ENCODE measurements around the gene RAB22A. TPM values are rescaled to one million over a fixed set of nuclear protein-coding genes. Genes with fewer than 3 reads are reported as not detected.

Gene RAB22A
- total and polyA plus RNA-seq, 2 donors (not counting 1 experiment from before 2014, with no cell fraction given), result 13.7 to 20.6 TPM

DNA sequence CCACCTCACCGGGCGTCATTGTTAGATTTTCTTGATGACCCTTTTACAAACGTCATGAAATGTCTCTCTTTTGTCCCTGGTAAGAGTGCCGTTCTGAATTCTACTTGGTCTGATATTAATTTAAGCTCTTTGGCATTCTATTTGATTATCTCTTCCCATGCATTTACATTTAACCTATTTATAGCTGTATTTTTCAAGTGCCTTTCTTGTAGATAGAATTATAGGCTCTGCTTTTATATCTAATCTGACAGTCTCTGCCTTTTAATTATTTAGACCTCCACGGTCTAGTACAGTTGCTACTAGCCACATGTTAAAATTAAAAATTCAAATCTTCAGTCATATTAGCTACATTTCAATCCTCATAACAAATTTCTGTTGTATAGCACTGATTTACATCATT is 12.6 kb downstream of the RAB22A start:
- H4K20me1 ChIP-seq (ENCODE audit: control insufficient read depth, extremely low read depth, insufficient read depth, low read length), result no peaks in the 10 kb centered on the region

DNA sequence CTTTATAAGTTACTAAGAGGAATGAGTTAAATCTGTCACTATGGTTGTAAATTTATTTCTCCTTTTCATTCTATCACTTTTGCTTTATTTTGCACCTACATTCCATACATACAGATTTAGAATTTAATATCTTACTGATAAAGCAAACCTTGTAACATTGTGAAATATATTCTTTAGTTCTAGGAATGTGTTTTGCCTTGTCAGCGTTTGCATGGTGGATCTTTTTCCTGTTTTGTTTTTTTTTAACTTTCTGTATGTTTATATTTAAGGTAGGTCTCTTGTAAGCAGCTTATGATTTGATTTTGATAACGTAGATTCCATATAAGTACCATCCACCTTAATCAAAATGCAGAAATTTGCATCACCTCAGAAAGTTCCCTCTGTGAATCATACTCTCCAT is 16.4 kb downstream of the RAB22A start:
- Histone ChIP-seq H3K4me3 (replicated peaks in 1 of 4; ENCODE audit: control extremely low read depth in 1 of 4, insufficient read depth in 1 of 4, low read depth in 3 of 4, low read length in 4 of 4) (no peak overlapping the region), H3K9me3 (ENCODE audit: control insufficient read depth, insufficient read depth, low read depth, low read length) (no peaks in the 10 kb centered on the region), H3K79me2 (ENCODE audit: control insufficient read depth, insufficient read depth, low read length) (peaks cover 61% of the 10 kb centered on the region), H3K27me3 (ENCODE audit: control insufficient read depth, insufficient read depth, low read length) (no peaks in the 10 kb centered on the region), H2AFZ (ENCODE audit: low read length) (no peak overlapping the region), H3K36me3 (ENCODE audit: control insufficient read depth, insufficient read depth, low read length) (no peaks in the 10 kb centered on the region), H3K4me2 (ENCODE audit: extremely low read depth, insufficient read depth, low read length) (no peak overlapping the region), H3K9ac (ENCODE audit: insufficient read depth, low read length) (no peak overlapping the region), H4K20me1 (ENCODE audit: control insufficient read depth, extremely low read depth, insufficient read depth, low read length) (no peaks in the 10 kb centered on the region), H3K4me1 (ENCODE audit: control insufficient read depth, extremely low read depth, insufficient read depth, low read length) (peaks cover 3% of the 10 kb centered on the region), H3K27ac (ENCODE audit: insufficient read depth, low read length) (no peak overlapping the region)
- no peak for DNase-seq (ENCODE audit: low read depth in 2 of 2)
- TF ChIP-seq, protein P1, sequence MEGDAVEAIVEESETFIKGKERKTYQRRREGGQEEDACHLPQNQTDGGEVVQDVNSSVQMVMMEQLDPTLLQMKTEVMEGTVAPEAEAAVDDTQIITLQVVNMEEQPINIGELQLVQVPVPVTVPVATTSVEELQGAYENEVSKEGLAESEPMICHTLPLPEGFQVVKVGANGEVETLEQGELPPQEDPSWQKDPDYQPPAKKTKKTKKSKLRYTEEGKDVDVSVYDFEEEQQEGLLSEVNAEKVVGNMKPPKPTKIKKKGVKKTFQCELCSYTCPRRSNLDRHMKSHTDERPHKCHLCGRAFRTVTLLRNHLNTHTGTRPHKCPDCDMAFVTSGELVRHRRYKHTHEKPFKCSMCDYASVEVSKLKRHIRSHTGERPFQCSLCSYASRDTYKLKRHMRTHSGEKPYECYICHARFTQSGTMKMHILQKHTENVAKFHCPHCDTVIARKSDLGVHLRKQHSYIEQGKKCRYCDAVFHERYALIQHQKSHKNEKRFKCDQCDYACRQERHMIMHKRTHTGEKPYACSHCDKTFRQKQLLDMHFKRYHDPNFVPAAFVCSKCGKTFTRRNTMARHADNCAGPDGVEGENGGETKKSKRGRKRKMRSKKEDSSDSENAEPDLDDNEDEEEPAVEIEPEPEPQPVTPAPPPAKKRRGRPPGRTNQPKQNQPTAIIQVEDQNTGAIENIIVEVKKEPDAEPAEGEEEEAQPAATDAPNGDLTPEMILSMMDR (conservative IDR thresholded peaks at IDR 0.05 in 1 of 2, IDR thresholded peaks at IDR 0.05 in 1 of 2; ENCODE audit: low read depth in 1 of 2, low read length in 2 of 2), result no peak
- no peak for TF ChIP-seq EZH2 (IDR thresholded peaks at IDR 0.05; ENCODE audit: low read length, missing control alignments)

More for the DNA sequence above, 12.6 kb downstream of the RAB22A start:
- Histone ChIP-seq H3K9ac (ENCODE audit: insufficient read depth, low read length) (no peak overlapping the region), H3K27me3 (ENCODE audit: control insufficient read depth, insufficient read depth, low read length) (no peaks in the 10 kb centered on the region), H3K4me3 (replicated peaks in 1 of 4; ENCODE audit: control extremely low read depth in 1 of 4, insufficient read depth in 1 of 4, low read depth in 3 of 4, low read length in 4 of 4) (no peak overlapping the region), H3K9me3 (ENCODE audit: control insufficient read depth, insufficient read depth, low read depth, low read length) (no peaks in the 10 kb centered on the region), H3K4me2 (ENCODE audit: extremely low read depth, insufficient read depth, low read length) (no peak overlapping the region), H2AFZ (ENCODE audit: low read length) (no peak overlapping the region), H3K36me3 (ENCODE audit: control insufficient read depth, insufficient read depth, low read length) (peaks cover 2% of the 10 kb centered on the region), H3K4me1 (ENCODE audit: control insufficient read depth, extremely low read depth, insufficient read depth, low read length) (no peaks in the 10 kb centered on the region), H3K79me2 (ENCODE audit: control insufficient read depth, insufficient read depth, low read length) (peaks cover 46% of the 10 kb centered on the region), H3K27ac (ENCODE audit: insufficient read depth, low read length) (no peak overlapping the region)
- DNase-seq (ENCODE audit: low read depth in 2 of 2), result no peak
- TF ChIP-seq, protein P1 (conservative IDR thresholded peaks at IDR 0.05 in 1 of 2, IDR thresholded peaks at IDR 0.05 in 1 of 2; ENCODE audit: low read depth in 1 of 2, low read length in 2 of 2), result no peak
- TF ChIP-seq EZH2 (IDR thresholded peaks at IDR 0.05; ENCODE audit: low read length, missing control alignments), result no peak

DNA sequence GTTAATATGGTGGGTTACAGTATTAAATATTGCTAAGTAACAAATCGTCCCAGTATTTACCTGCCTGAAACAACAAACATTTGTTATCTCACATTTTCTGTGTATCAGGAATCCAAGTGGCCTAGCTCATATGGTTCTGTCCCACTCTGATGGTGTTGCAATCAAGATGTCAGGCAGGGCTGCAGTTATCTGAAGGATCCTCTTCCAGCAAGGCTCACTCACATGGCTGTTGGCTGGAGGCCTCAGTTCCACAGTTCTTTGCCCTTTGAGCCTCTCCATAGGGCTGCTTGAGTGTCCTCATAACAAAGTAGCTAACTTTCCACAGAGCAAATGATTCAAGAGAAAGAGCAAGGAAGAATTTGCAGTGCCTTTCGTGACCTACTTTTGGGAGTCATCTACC is 17.7 kb downstream of the RAB22A start:
- no peaks in the 10 kb centered on the region for H3K9me3 ChIP-seq (ENCODE audit: control insufficient read depth, insufficient read depth, low read depth, low read length)
- peaks cover 62% of the 10 kb centered on the region for H3K79me2 ChIP-seq (ENCODE audit: control insufficient read depth, insufficient read depth, low read length)
- no peak overlapping the region for H3K4me3 ChIP-seq (replicated peaks in 1 of 4; ENCODE audit: control extremely low read depth in 1 of 4, insufficient read depth in 1 of 4, low read depth in 3 of 4, low read length in 4 of 4)
- H3K27ac ChIP-seq (ENCODE audit: insufficient read depth, low read length), result no peak overlapping the region
- H3K36me3 ChIP-seq (ENCODE audit: control insufficient read depth, insufficient read depth, low read length), result no peaks in the 10 kb centered on the region
- no peak overlapping the region for H2AFZ ChIP-seq (ENCODE audit: low read length)
- no peak overlapping the region for H3K9ac ChIP-seq (ENCODE audit: insufficient read depth, low read length)
- no peak for DNase-seq (ENCODE audit: low read depth in 2 of 2)
- no peaks in the 10 kb centered on the region for H4K20me1 ChIP-seq (ENCODE audit: control insufficient read depth, extremely low read depth, insufficient read depth, low read length)
- H3K27me3 ChIP-seq (ENCODE audit: control insufficient read depth, insufficient read depth, low read length), result no peaks in the 10 kb centered on the region
- peaks cover 3% of the 10 kb centered on the region for H3K4me1 ChIP-seq (ENCODE audit: control insufficient read depth, extremely low read depth, insufficient read depth, low read length)
- no peak overlapping the region for H3K4me2 ChIP-seq (ENCODE audit: extremely low read depth, insufficient read depth, low read length)
- TF ChIP-seq, protein P1 (conservative IDR thresholded peaks at IDR 0.05 in 1 of 2, IDR thresholded peaks at IDR 0.05 in 1 of 2; ENCODE audit: low read depth in 1 of 2, low read length in 2 of 2), result no peak
- TF ChIP-seq EZH2 (IDR thresholded peaks at IDR 0.05; ENCODE audit: low read length, missing control alignments), result no peak
